NCI-H1048 (cell line): ENCODE measurements around the gene KRT8.

Experiments used
- DNase-seq: peaks from one replicate; lab custom pipeline; 2025; lab: John Stamatoyannopoulos, UW

KRT8 gene

DNA sequence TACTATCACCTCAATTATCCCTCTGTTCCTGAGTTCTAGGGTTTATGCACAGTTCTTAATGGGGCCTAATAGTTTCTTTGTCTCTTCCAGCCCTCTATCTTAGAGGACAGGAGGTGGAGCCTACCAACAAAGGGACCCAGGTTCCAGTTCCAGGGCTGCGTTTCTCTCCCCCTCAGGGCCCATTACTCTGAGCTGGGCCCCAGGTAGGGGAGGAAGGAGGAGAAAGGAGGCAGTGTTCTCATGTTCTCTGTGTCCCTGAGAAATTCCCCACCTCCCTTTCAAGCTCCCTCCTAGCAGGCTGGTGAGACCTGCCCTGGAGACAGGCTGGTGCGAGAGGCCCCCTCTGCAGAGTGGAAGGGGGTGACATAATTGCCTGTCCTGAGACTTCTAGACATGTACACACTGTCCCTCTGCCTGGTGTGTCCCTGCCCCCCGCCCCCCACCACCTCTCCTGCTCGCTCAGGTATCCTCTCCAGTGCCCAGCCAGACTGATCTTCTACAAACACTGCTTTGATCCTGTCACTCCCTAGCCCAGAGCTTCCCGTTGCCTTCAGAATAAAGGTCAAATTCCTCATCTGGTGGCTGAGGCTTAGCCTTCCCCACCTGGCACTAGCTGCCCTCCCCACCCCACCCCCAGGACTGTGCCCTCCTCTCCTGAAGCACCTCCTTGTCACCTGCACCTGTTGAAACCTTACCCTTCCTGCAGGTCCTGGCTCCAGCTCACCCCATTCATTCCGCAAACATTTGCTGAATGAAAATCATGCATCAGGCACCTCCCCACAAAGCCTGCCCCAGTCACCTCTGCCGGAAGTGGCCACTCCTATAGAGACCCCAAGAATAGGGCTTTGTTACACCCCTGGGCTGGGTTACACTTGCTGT, 21.1 kb upstream of the KRT8 start:
- no peak for DNase-seq

DNA sequence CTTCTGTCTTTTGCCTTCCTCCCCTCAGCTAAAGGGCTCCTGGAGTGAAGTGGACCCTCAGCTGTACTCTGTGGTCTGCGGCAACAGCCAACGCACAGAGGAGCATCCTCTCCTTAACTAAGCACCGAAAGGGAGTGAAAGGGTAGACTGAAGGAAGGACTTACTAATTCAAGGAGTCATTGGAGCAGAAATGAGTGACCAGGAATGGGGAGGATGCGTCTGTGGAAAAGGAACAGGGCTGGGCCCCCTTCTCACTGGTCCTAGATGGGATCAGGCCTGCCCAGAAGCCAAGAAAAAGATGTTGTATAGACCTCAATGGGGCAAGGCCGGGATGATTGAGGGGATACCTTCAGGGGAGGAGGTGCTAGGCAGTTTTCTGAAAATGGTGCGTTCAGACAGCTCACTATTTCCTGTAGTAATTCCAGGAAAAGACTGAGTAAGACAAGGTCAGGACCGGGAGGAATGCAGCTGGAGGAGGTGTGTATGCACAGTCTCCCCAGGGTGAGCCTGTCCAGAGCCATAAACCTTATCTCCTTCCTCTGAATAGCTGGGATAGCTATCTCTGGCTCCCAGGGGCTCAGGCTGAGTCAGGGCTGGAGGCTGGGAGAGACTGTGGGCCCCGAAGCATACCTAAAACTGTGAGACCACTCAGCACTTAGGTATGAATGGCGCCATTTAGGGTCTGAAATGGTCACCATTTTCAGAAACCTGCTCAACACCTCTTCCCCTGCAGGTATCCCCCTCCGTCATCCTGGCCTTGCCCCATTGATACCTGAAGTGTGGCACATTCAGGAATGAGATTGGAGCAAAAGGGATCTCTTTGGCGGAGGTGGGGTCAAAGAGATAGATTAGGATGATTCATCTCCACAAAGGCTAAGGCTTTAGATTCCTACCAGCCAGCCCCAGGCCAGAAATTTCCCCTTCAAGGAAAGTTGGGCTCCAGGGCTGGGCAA, 20.2 kb upstream of the KRT8 start:
- DNase-seq: no peak

DNA sequence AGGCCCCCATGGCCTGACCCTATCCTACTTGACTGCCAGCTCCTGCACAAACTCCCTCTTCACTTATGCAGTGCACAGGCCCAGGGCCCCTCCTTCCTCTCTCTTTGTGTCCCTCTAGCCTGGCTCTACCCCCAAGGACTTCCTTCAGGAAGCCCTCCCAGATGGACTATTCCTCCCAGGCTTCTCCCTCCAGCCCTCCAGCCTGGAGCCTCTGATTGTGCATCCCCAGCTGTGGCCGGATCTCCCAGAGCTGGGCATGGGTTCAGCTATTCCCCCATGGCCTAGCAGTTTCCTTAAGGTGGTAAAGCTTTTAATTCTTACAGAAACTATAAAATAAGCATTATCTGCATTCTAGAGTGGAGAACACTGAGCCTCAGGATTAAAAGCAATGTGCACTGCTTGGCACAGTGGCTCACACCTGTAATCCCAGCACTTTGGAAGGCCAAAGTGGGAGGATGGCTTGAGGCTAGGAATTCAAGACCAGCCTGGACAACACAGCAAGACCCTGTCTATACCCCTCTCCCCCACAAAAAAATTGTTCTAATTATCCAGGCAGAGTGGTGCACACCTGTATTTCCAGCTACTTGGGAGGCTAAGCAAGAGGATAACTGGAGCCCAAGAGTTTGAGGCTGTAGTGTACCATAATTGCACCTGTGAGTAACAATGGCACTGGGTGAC, 16.8 kb upstream of the KRT8 start:
- DNase-seq: no peak

- DNase-seq: no peak
Measured at GRCh38 chr12:52920937-52921336, 16.1 kb upstream of the KRT8 start.

DNA sequence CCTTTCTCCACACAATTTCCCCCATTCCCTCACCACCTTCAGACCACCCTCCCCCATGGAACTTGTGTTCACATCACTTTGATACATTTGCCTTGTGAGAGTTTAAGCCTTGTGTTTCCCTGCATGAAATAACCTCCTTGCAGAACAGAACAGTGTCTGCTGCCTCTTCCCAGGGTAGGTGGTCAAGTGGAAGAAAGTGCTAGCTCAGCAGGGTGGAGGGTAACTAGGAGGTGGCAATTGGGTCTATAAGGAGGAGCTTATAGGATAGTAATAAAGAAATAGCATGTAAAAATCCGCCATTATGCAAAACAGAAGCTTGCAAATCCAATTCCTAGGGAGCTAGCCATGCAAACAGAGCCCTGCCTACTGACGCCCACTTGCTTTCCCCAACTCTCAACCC, 13.9 kb upstream of the KRT8 start:
- DNase-seq: no peak

- no peak for DNase-seq
Measured at GRCh38 chr12:52918351-52918750, 13.5 kb upstream of the KRT8 start.

DNA sequence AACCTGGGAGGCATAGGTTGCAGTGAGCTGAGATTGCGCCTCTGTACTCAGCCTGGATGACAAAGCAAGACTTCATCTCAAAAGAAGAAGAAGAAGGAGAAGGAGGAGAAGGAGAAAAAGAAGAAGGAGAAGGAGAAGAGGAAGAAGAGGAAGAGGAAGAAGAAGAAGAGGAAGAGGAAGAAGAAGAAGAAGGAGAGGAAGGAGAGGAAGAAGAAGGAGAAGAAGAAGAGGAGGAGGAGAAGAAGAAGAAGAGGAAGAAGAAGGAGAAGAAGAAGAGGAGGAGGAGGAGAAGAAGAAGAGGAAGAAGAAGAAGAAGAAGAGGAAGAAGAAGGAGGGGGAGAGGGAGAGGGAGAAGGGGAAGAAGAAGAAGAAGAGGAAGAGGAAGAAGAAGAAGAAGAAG, 12.9 kb upstream of the KRT8 start:
- DNase-seq: no peak

DNA sequence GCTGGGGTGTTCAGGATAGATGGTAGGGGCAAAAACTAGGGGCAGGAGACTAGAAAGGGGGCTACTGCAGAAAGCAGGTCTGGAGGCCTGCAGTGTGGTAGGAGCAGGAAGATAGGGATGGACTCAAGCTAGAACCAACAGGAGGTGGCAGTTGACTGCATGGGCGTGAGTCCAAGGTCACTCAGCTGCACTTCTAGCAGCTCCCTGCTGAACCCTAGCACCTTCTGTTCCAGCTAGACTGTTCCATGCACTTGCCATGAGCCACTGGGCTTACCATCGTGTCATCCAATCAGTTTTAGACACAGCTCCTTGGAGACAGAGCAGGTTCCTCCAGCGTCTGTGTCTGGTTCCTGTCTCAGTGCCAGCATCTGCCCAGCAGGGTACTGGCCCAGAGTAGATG, 11.3 kb upstream of the KRT8 start:
- no peak for DNase-seq

DNA sequence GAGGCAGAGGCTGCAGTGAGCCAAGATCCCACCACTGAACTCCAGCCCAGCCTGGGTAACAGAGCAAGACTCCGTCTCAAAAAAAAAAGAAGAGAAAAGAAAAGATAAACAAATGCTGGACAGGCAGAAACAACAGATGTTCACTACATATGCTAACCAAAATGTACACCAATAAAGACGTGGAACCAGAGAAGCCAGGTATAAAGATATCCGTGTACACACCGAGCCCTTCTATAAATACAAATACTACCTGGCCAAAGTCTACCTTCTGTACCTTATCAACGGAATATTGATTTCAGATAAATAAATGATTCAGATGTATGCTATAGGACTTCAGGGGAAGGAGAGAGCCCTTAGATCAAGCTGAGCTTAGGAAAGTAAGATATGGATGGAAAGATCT, 10.8 kb upstream of the KRT8 start:
- DNase-seq: no peak

- no peak for DNase-seq
Measured at GRCh38 chr12:52914576-52915121, 9.8 kb upstream of the KRT8 start.

GRCh38 chr12:52913431-52913821, 8.6 kb upstream of the KRT8 start:
- DNase-seq: no peak

- DNase-seq: no peak
Measured at GRCh38 chr12:52912711-52913430, 8.0 kb upstream of the KRT8 start.

DNA sequence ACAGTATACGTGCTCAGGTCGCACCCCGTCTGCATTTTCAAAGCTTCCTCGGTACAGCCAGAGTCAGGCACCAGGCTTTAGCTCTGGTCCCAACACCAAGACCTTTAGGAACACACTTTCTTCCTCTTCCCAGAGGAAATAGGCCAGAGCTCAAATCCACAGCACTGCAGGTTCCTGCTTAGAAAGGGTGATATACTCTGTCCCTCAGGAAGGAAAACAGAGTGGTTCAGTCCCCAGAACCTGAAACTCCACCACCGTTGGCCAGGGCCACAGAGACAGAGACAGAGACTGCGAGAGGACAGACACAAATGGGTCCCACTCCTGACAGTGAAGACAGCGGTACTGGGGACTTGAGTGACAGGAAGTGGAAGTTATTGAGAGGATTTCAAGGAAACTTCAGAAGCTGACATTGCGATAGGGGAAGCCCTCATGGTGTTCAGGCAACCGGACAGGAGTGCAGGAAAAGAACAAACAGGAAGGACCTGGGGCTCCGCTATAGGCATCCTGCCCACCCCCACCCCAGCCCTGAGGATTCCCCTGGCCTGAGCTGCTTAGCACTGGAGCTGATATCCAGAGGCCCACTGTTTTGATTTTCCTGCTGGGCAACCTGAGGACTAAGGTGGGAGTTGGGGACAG, 5.5 kb upstream of the KRT8 start:
- no peak for DNase-seq

DNA sequence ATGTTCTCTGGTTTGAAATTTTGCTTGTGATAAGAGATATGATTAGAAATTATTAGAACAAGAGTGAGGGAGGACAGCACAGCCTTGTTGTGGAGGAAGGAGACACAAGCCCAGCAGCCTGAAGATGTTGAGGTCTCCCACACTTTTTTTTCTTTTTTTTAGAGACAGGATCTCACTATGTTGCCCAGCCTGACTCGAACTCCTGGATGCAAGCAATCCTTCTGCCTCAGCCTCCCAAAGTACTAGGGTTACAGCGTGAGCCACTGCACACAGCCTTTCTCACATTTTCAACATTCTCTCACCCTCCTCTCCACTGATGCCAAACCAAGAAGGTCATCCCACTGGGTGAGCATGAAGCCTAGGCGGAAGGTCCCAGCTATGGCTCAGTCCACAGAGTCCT, 4.9 kb upstream of the KRT8 start:
- DNase-seq: no peak

DNA sequence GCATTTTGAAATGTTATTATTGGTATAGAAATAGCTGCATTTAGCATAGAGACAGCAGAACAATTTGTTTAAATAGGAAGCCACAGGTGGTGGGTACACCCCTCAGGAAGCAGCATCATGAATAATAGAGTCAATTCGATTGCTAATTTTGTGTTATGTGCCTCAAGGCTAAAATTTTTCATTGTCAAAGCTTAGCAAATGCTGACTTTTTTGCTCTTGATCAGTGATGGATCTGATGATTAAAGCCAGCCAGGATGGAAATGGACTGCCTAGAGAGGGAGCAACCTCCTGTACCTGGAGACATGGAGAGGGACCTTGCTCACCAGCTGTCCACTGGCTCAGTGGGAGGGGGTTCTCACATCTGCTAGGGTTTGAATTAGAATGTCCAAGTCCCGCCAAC, 4.5 kb upstream of the KRT8 start:
- DNase-seq: no peak

DNA sequence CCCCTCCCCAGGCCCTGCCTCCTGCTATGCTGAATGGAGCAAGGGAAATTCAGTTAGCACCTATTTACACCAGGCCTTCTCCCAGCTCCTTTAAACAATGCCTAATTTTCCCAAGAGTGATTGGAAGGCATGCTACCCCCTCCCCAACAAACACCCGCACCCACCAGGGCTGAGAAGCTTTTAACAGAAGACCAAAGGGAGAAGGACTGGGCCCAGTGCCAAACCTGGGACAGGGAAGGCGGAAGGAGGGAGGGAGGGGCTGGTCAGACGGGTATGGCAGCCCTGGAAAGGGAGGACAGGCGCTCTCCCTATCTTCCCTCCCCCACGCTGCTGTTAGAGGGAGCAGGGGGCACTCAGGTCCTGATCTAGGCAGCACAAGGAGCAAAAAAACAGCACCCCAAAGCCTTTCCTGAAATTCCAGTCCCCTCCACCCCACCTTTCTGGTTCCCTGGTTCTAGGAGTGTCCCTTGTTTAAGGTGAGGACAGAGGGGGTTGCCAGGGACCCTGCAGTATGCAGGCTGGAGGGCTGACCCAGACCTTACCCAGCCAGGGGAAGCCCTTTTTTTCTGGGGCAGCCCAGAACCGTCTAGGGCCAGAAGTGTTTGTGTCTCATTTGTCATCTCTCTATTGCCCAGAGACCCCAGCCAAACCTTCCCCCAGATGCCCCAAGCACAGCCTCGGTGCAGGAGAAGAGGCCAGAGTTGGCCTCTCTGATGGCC, 2.4 kb upstream of the KRT8 start:
- DNase-seq: peak; percentile 52

GRCh38 chr12:52906191-52906601, 1.3 kb upstream of the KRT8 start:
- no peak for DNase-seq

GRCh38 chr12:52903855-52904508, 894 bp downstream of the KRT8 start:
- no peak for DNase-seq

DNA sequence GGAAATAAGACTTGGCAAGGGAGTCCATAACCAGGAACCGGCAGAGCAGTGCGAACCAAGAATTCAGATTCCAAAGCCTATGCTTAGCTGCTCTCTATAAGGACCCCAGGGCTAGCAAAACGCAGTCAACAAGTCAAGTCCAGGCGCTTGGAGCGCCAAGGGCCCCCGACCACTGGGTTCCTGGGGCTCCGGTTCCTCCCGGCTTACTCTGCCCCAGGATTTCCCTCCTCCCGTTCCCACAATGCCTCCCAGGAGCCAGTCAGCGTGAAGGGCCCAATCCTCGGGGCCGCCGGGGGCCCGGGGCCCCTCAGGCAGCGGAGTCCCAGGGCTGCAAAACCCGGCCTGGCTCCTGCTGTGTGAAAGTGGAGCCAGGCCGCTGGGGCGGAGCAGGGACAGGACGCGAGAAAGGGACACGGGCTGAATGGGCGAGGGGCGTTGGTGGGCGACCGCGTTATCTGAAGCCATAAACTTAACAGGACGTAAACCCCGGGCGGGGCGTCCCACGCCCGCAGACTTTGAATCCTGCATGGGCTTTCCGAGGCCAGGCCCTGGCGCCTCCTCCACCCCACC, 1.5 kb downstream of the KRT8 start:
- DNase-seq: peak; percentile 44
